HG02885 (cell line): ENCODE measurements around the gene ABCA8.

Experiments
- ATAC-seq: cut with Tn5 transposase; IDR thresholded peaks from one replicate; pipeline ENCODE4 v1.9.1; 2021; ENCODE audit warnings: mild to moderate bottlenecking; ENCODE audit not compliant: unreplicated experiment, poor library complexity

ABCA8 gene

DNA sequence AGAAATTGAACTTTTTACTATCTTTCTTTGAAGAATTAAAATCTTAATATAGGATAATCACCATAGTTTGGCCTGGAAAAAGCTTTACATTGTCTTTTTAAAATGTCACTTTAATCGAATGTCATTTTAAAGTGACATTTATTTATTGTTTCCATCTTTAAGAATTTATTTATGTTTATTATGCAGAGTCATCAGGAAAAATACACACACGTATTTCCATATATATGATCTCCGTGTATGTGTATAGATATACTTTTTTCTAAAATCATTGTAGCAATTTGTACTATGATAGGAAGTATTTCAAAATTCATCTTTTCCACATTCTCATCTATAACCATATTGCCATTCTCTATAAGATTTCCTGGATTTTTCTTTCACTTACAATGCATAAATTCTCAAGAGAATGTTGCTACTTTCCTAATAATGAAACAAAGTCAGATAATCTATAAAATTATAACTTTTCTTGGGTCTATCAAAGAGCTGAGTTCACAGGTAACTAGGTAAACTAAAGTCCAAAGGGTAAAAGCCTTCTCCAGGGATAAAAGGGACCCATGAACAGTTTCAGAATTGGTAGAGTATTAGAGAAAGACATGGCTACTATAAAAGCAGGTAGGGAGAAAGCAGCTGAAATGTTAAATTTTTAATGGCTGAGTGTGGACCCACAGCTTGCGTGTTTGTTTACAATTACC, 11.9 kb downstream of the ABCA8 start:
- no peak for ATAC-seq

GRCh38 chr17:68942389-68942788, 12.8 kb downstream of the ABCA8 start:
- no peak for ATAC-seq

DNA sequence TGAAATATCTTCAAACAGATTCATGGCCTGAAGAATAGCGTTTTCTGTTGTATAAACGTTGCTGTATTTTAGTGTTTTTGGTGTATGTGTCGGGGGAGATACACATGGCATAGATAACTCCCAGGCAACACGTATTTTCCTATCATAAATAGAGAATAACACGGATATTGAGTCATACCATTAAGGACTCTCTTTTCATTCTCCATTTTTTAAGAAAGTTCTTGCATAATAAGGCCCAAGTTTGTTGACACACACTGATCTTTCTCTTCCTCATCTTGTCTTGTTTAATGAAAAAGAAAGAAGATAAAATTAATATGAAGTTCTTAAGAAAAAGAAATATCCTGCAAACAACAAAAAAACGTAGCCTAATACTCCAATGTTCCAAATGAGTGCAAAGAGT, 13.4 kb downstream of the ABCA8 start:
- no peak for ATAC-seq

DNA sequence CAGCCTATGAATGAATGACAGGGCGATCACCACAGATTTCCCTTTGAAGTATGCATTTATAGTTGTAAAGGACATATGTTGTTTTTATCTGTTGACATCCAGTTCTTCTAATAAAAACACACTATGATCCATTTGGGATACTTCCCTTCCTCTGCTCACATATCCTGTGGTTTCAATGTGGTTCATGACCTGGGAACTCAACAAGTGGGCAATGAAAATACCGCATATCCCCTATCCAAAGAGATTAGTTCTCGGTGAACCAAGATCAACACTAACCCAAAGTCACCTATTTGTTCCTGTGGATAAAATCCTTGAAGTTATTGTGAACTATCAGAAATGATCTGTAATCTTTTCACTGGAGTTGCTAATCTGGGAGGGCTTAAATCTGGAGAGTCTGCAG, 16.0 kb downstream of the ABCA8 start:
- ATAC-seq: no peak

GRCh38 chr17:68937890-68938514, 17.2 kb downstream of the ABCA8 start:
- ATAC-seq: no peak

- ATAC-seq: no peak
Observed at GRCh38 chr17:68927516-68927915, 27.7 kb downstream of the ABCA8 start.

DNA sequence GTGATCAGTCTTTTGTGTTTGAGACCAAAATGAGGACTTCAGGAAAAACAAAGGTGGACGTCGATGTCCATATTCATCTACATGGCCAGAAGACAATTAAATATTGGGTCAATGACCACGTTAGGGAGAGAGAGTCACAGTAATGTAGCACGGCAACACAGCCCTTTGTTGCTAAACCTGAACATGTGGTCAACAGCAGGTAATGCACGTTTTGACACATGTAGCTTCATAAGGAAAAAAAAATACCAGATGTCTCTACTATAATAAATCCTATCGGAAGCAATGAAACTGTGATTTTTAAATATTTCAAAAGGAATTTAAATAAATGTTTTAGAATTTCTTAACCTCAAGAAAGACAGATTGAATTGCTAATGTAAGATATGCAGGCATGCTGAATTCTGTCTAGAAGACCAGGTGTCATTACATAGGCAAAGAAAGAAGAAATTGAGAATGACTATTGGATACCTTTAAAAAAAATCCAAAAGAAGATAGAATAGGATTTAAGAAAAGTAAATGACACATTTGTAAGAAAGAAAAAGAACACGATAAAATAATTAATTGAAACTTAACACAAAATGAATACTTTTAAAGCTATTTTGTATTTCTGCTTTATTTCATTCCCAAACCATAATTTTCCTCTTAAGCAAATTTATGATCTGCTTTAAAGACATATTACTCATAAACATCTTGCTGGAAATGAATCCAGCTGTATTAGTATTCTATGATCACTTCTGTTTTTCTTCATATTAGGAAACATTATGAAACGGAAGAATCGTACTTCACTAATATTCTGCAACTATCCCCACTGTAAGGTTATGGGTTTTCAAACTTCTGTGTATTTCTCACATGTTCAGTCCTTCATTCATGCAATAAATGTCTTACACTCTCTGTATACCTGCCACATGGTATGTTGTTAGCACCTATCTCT, 30.1 kb downstream of the ABCA8 start:
- no peak for ATAC-seq

GRCh38 chr17:68910789-68911431, 44.3 kb downstream of the ABCA8 start:
- ATAC-seq: no peak

DNA sequence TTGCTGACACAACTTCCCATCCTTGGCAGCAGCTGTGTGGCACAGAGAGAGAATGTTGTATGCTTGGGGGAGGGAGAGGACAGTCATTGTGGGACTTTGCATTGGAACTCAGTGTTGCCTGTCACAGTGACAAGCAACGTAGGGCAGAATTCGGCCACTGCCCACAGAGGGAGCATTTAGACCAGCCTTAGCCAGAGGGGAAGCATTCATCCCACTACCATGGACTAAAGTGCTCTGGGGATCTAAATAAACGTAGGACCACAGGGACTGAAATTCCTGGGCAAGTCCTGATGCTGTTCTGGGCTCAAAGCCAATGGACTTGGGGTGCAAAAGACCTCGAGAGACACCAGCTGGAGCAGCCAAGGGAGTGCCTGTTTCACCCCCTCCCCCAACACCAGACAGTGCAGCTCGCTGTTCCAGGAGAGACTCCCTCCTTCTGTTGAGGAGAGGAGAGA, 44.9 kb downstream of the ABCA8 start:
- no peak for ATAC-seq

GRCh38 chr17:68909066-68909465, 46.1 kb downstream of the ABCA8 start:
- ATAC-seq: peak; percentile 71

GRCh38 chr17:68908045-68908444, 47.1 kb downstream of the ABCA8 start:
- ATAC-seq: peak; percentile 69

- no peak for ATAC-seq
Observed at GRCh38 chr17:68906638-68907037, 48.6 kb downstream of the ABCA8 start.

DNA sequence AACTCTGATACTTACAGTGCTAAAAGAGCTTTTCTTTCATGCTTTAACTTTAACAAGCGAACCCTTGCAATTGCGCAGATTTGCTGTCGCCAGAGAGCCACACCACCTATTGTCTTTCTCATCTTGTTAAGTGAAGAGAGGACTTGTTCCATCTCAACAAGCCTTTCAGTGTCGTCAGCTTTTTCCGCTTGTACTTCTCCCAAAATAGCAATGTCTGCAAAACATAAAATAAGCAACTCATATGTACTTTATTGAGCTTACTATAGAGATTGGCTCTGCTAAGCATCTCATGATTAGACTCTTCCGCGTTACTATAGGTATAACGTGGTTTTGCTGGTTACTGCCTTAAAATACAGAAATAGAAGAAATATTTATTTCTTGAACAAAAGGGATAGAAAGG, 51.9 kb downstream of the ABCA8 start:
- no peak for ATAC-seq

GRCh38 chr17:68897557-68897956, 57.6 kb downstream of the ABCA8 start:
- no peak for ATAC-seq

- no peak for ATAC-seq
Observed at GRCh38 chr17:68892658-68893057, 62.5 kb downstream of the ABCA8 start.

DNA sequence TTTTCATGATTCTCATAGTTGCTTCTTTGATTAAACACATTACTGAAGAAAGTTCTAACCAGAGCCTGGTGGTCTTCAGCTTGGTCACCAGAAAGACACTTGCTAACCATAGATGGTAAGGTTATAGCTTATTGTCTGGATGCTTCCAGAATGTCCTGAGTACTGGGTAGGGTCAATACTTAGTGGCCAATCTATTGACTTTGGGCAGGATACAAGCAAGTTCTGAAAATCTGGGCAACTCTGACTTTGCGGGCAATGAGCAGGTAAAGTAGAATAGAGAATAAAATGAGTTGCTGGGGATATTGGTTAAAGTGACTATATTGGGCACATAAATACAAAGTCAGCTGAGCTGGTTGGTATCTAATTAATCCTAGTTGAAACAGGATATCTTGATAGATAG, 63.0 kb downstream of the ABCA8 start:
- ATAC-seq: no peak

GRCh38 chr17:68886401-68886800, 68.8 kb downstream of the ABCA8 start:
- ATAC-seq: no peak

- ATAC-seq: no peak
Observed at GRCh38 chr17:68884888-68885287, 70.3 kb downstream of the ABCA8 start.

GRCh38 chr17:68878226-68878885, 76.8 kb downstream of the ABCA8 start:
- ATAC-seq: no peak

DNA sequence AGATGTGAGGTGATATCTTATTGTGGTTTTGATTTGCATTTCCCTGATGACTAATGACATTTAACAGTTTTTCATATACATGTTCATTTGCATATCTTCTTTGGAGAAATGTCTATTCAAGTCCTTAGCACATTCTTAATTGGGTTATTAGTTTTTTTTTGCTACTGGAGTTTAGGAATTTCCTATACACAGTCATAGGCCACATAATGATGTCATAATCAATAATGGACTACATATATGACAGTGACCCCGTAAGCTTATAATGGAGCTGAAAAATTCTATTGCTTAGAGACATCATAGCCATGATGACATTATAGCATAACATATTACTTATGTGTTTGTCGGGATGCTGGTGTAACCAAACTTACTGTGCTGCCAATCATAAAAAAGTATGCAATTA, 83.7 kb downstream of the ABCA8 start:
- no peak for ATAC-seq
